ENCODE measurements around the gene SHOC1. TPM values are rescaled to one million over a fixed set of nuclear protein-coding genes. Genes with fewer than 3 reads are reported as not detected.
"Not testable (repeated sequence)": the region's sequence is repeated elsewhere in the genome, so short reads cannot be mapped to it uniquely, and the experiment has no call there.

Gene SHOC1
- not detected for total RNA-seq

DNA sequence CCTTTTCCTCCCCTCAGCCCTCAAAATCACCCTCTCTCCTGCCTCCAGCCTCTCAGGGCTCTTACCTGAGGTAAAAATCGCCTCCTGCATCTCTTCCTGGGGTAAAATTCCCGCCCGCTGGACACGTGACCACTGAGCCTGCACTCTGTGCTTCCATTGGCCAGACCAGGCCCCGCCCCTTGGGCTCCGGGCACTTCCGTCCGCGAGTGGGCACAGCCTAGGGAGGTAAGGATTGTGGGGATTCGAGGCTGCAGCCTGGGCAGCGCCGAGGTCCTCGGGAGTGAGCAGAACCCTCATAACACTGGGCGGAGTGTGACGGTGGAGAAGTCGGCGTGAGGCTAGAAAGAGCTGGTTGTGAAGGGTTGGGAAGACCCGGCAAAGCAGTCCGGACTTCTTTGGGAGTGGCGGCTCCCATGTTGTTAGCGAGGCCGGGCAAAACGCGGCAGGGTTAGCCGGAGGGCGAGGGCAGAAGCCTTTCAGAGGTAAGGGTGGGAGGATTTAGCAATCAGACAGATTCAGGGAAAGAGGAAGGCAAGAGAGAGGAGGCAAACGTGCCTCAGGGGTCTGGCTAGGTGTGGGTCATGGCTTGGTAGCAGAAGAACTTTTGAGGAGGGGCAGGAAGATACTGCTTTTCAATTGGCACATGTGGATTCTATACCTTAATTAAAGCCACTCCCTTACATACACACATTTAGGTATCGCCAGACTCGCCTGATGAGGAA lies at the start of gene SHOC1:
Gene SHOC1 (minus strand): TSS at position 103 of the 722 bp plus-strand sequence. CDS start 3,519 bp downstream, outside the sequence.
- DNase-seq, result no peak

DNA sequence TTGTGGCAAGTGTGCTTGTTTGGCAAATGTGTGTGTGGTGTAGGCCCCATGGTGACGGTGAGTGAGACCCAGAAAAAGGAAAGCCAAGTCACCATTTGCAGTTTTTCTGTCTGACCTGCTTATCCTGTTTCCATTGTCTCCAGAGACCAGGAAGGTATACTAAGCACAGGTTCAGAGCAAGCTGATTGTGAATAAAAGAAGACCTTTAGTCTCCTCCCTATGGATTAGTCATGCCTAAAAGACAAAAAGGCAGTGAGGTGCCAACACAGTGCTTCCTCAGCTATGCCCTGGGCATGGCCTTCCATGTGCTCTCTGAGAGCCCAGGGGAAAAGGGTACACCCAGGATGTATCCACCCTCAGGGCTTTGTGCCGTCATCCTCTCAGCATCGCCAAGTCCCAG lies 49.2 kb upstream of the SHOC1 start:
- no peak for DNase-seq

DNA sequence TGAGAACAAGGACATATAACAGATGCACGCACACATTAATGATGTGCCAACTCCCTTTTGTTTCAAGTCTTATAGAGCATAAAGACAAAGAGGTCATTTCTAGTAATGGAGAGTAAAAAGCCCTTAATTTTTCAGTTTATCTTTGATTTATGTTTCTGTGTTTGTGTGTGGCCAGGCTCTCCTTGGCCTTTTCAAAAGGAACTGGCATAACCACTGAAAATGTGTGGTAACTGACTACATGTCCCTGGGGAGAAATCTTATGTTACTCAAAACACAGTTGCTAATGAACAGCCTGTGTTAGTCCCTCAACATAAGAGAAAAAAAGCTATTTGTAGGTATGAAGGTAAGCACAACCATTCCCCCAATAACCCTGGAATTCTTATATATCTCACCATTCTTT lies 47.6 kb upstream of the SHOC1 start:
- DNase-seq, result no peak

- no peak for DNase-seq
Measured at GRCh38 chr9:111840442-111840841, 45.7 kb upstream of the SHOC1 start.

GRCh38 chr9:111839987-111840386 lies 45.2 kb upstream of the SHOC1 start:
- no peak for DNase-seq

- no peak for DNase-seq
Measured at GRCh38 chr9:111839387-111839786, 44.6 kb upstream of the SHOC1 start.

- no peak for DNase-seq
Measured at GRCh38 chr9:111838439-111838838, 43.7 kb upstream of the SHOC1 start.

DNA sequence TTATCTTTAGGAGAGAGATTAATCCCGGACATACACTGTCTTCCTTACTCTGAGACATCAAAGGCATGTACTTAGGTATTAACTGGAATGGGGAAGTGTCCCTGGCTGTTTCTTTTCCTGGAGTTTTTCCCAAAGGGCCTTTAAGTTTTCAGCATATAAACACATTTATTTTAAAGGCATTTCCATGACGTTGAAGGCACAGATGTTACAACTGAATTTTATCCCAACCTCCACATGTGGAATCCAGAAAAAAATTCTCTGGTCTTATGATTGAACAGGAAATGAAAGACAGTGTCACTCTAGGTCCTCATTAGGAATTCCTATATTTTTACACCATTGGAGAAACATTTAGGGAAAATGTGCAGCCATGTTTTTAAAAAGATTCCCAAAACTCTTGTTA lies 41.6 kb upstream of the SHOC1 start:
- no peak for DNase-seq

- no peak for DNase-seq
Measured at GRCh38 chr9:111833941-111834340, 39.2 kb upstream of the SHOC1 start.

- no peak for DNase-seq
Measured at GRCh38 chr9:111832449-111832848, 37.7 kb upstream of the SHOC1 start.

GRCh38 chr9:111831371-111832108 lies 36.8 kb upstream of the SHOC1 start:
- no peak for DNase-seq

- DNase-seq, result no peak
Measured at GRCh38 chr9:111828193-111828592, 33.5 kb upstream of the SHOC1 start.

GRCh38 chr9:111825468-111826145 lies 30.9 kb upstream of the SHOC1 start:
- DNase-seq, result no peak

GRCh38 chr9:111821006-111821528 lies 26.3 kb upstream of the SHOC1 start:
- no peak for DNase-seq

DNA sequence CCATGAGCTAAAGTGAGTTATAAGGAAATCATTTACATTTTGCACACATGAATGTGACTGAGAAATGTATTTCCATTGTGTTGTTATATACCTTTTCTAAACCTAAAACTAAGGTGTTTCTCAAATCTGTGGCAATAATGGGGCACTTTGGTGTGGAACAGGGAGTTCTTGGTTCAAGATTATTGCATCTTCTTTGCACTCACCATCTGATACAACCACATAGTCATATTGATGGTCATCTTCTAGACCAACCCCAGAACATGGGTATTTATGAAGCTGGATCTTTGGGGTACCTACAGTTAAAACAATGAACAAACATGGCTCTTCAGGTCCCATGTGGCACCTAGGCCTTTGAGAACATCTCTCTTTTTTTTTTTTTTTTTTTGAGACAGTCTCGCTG lies 24.6 kb upstream of the SHOC1 start:
- no peak for DNase-seq

DNA sequence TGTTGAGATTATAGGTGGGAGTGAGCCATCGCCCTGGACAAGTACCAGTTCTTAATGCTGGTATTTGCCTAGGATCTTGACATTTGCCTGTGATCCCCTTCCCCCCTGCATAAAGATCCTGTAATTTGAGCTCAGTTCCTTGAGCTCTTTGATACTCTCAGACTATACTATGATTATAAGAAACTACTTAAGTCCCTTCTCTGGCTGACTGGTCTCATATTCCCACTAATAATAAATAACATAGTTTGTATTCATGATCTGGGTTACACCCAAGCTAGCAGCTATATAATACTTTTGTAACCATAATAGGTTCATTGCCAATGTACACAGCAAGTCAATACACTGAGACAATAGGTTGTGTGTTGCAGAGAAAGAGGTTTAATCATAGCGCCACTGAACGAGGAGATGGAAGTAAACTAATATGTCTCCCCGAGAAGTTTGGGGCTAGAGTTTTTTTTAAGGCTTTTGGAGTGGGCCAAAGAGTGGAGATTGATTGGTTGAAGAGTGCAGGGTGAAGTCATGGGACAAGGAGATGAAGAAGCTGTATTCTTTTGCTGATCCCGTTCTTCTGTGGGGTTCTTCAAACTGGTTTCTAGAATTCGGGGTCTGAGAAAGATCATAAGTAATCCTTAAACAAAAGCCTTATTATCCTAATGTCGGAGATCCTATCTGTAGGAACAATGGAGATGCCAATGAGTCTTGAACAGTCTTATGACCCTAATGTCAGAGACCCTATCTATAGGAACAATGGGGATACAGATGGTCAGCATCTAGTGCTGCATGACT lies 20.7 kb upstream of the SHOC1 start:
- no peak for DNase-seq

DNA sequence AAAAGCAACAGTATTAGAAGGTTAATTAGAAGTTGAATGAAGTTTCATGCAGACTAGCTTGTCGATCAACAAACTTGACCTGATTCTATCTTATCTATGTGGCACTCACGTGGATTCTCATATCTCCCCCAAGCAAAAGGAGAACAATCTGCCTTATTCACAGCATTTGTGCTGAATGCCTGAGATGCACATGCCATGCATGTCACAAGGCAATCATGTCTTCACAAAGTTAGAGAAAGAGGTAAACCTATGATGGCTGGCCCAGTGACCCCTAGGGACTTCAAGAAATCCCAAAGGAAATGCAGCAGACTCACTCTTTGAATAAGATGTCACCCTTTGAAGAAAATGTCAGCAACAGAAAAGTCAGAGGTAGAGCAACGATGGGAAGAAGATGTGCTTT lies 17.6 kb upstream of the SHOC1 start:
- no peak for DNase-seq

- DNase-seq, result no peak
Measured at GRCh38 chr9:111810908-111811307, 16.2 kb upstream of the SHOC1 start.

DNA sequence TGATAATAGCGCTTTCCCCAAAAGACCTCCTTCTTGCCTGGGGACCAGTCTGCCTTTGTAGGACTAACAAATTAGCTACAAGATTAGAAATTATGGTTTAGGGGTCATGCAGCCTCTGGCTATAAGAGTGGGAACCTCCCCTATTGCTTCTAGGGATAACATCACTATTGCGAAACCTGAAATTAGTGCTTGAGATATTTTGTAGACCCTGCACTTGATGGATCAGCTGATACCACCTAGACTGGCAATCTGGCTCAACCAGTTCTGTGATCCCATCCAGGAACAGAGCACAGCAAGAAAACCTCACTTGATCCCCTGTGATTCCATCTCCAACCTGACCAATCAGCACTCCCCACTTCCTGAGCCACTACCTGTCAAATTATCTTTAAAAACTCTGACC lies 15.7 kb upstream of the SHOC1 start:
- DNase-seq, result not testable (repeated sequence)

GRCh38 chr9:111807197-111807596 lies 12.5 kb upstream of the SHOC1 start:
- no peak for DNase-seq

- no peak for DNase-seq
Measured at GRCh38 chr9:111806259-111806658, 11.5 kb upstream of the SHOC1 start.

DNA sequence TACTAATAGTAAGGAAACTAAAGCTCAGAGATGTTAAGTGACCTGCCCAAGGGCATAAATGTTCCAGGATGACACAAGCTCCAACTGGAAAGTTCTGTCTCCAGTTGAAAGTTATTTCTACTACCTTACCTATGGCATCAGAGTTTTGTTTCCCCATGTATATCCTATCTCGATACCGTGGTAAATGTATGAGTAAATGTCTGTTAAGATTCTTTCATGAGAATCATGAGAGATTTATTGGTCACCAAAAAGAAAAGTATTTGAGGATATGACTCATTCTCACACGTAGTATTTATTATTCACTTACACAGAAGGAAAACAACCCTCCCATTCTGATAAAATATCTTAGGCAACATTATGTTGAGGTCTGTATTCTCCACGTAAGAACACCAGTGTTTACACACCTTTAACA lies 11.1 kb upstream of the SHOC1 start:
- DNase-seq, result no peak

GRCh38 chr9:111805262-111805661 lies 10.5 kb upstream of the SHOC1 start:
- no peak for DNase-seq
